ENCODE measurements around the gene SLC30A7.

Gene SLC30A7

GRCh38 chr1:101003012-101003650, 107.2 kb downstream of the SLC30A7 start:
- FAIRE-seq (peak; percentile 21), DNase-seq (ENCODE audit: insufficient read length, low spot score) (no peak)
- no peak for TF ChIP-seq CTCF (IDR thresholded peaks at IDR 0.05; ENCODE audit: insufficient read depth, missing control alignments)

GRCh38 chr1:101004061-101004460, 108.2 kb downstream of the SLC30A7 start:
- FAIRE-seq (no peak), DNase-seq (ENCODE audit: insufficient read length, low spot score) (no peak)
- TF ChIP-seq CTCF (IDR thresholded peaks at IDR 0.05; ENCODE audit: insufficient read depth, missing control alignments): no peak

GRCh38 chr1:101004670-101005069, 108.8 kb downstream of the SLC30A7 start:
- DNase-seq (ENCODE audit: insufficient read length, low spot score) (no peak), FAIRE-seq (no peak)
- no peak for TF ChIP-seq CTCF (IDR thresholded peaks at IDR 0.05; ENCODE audit: insufficient read depth, missing control alignments)

- TF ChIP-seq CTCF (IDR thresholded peaks at IDR 0.05; ENCODE audit: insufficient read depth, missing control alignments): no peak
Observed at GRCh38 chr1:101005183-101005582, 109.3 kb downstream of the SLC30A7 start.

GRCh38 chr1:101005871-101006270, 110.0 kb downstream of the SLC30A7 start:
- no peak for TF ChIP-seq CTCF (IDR thresholded peaks at IDR 0.05; ENCODE audit: insufficient read depth, missing control alignments)
- DNase-seq (ENCODE audit: insufficient read length, low spot score) (no peak), FAIRE-seq (no peak)

More at GRCh38 chr1:101005183-101005582, 109.3 kb downstream of the SLC30A7 start:
- FAIRE-seq (no peak), DNase-seq (ENCODE audit: insufficient read length, low spot score) (no peak)

GRCh38 chr1:101006553-101006952, 110.7 kb downstream of the SLC30A7 start:
- TF ChIP-seq CTCF (IDR thresholded peaks at IDR 0.05; ENCODE audit: insufficient read depth, missing control alignments): no peak
- DNase-seq (ENCODE audit: insufficient read length, low spot score) (no peak), FAIRE-seq (peak; percentile 51)

GRCh38 chr1:101008229-101008834, 112.4 kb downstream of the SLC30A7 start:
- TF ChIP-seq CTCF (IDR thresholded peaks at IDR 0.05; ENCODE audit: insufficient read depth, missing control alignments): no peak
- no peak for DNase-seq (ENCODE audit: insufficient read length, low spot score)
- no peak for FAIRE-seq
